ENCODE measurements around the gene CCDC169. TPM values are rescaled to one million over a fixed set of nuclear protein-coding genes. Genes with fewer than 3 reads are reported as not detected.

The CCDC169 gene
- total RNA-seq, 2 experiments from 2014 or later, result not detected

DNA sequence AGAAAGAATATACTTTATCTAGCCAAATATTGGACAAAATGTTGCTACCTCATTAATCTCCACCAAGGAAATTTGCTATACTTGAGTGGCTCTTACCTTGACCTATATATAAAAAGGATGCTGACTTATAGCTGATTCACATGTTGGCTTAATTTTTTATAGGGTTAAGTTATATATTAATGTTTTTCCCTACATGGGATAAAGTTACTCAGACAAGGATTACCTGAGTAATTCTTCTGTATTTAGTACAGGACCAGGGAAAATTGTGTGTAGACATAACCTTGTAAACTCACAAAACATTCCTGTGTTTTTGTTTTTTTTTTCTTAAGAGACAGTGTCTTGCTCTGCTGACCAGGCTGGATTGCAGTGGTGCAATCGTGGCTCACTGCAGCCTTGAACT lies 52.6 kb downstream of the CCDC169 start:
- Mint-ChIP-seq H3K4me3 (no peak overlapping the region), H3K9me3 (no peaks in the 10 kb centered on the region), H3K4me1 (ENCODE audit: low read depth) (no peaks in the 10 kb centered on the region), H3K27ac (no peak overlapping the region), H3K27me3 (no peaks in the 10 kb centered on the region), H3K36me3 (ENCODE audit: low read depth) (no peaks in the 10 kb centered on the region)
- intact Hi-C loops (cut with DNase I, micrococcal nuclease), result no loop called here
- Histone ChIP-seq H3K27ac (ENCODE audit: low read depth in 1 of 2, low read length in 2 of 2) (no peak overlapping the region), H3K36me3 (ENCODE audit: insufficient read depth, low read length) (no peaks in the 10 kb centered on the region), H3K4me1 (ENCODE audit: insufficient read depth, low read length) (no peaks in the 10 kb centered on the region), H3K9me3 (ENCODE audit: control insufficient read depth in 1 of 2, insufficient read depth in 1 of 2, low read length in 2 of 2) (no peaks in the 10 kb centered on the region), H3K27me3 (ENCODE audit: control insufficient read depth in 1 of 2, insufficient read depth in 2 of 2, low read length in 2 of 2) (no peaks in the 10 kb centered on the region), H3K4me3 (ENCODE audit: low read length) (no peak overlapping the region)
- DNase-seq, result no peak
- POLR2A ChIA-PET, result no interaction called here
- ATAC-seq (ENCODE audit: poor library complexity), result no peak
- TF ChIP-seq, protein P1, sequence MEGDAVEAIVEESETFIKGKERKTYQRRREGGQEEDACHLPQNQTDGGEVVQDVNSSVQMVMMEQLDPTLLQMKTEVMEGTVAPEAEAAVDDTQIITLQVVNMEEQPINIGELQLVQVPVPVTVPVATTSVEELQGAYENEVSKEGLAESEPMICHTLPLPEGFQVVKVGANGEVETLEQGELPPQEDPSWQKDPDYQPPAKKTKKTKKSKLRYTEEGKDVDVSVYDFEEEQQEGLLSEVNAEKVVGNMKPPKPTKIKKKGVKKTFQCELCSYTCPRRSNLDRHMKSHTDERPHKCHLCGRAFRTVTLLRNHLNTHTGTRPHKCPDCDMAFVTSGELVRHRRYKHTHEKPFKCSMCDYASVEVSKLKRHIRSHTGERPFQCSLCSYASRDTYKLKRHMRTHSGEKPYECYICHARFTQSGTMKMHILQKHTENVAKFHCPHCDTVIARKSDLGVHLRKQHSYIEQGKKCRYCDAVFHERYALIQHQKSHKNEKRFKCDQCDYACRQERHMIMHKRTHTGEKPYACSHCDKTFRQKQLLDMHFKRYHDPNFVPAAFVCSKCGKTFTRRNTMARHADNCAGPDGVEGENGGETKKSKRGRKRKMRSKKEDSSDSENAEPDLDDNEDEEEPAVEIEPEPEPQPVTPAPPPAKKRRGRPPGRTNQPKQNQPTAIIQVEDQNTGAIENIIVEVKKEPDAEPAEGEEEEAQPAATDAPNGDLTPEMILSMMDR (IDR thresholded peaks at IDR 0.05), result no peak
- CTCF ChIA-PET, result no interaction called here

DNA sequence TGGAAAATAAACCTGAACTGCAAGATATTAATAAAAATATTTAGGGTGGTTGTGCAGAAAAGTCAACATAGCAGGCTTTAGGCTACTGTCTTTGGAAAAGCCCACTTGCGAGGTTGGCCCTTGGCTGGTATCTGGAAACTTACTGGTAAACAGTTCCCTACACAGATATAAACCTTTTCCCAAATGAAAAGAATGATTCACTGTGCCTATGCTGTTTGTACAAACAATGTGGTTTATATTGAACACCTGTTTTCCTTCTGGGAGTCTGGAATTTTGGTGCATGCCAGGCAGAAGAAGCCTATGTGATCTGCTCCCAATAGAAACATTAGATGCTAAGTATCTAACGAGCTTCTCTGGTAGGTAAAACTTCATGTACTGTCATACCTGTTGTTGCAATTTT lies 53.5 kb downstream of the CCDC169 start:
- no peak overlapping the region for H3K27ac Mint-ChIP-seq
- TF ChIP-seq, protein P1 (IDR thresholded peaks at IDR 0.05), result no peak
- intact Hi-C loops (cut with DNase I, micrococcal nuclease), result no loop called here
- no peak overlapping the region for H3K27ac ChIP-seq (ENCODE audit: low read depth in 1 of 2, low read length in 2 of 2)
- ATAC-seq (ENCODE audit: poor library complexity), result no peak
- H3K4me1 Mint-ChIP-seq (ENCODE audit: low read depth), result no peaks in the 10 kb centered on the region
- H3K4me3 Mint-ChIP-seq, result no peak overlapping the region
- no peaks in the 10 kb centered on the region for H3K36me3 ChIP-seq (ENCODE audit: insufficient read depth, low read length)
- H3K9me3 Mint-ChIP-seq, result no peaks in the 10 kb centered on the region
- no peak overlapping the region for H3K4me3 ChIP-seq (ENCODE audit: low read length)
- ChIA-PET CTCF (no interaction called here), POLR2A (no interaction called here)
- H3K27me3 ChIP-seq (ENCODE audit: control insufficient read depth in 1 of 2, insufficient read depth in 2 of 2, low read length in 2 of 2), result no peaks in the 10 kb centered on the region
- H3K36me3 Mint-ChIP-seq (ENCODE audit: low read depth), result no peaks in the 10 kb centered on the region
- no peaks in the 10 kb centered on the region for H3K9me3 ChIP-seq (ENCODE audit: control insufficient read depth in 1 of 2, insufficient read depth in 1 of 2, low read length in 2 of 2)
- no peak for DNase-seq
- H3K27me3 Mint-ChIP-seq, result no peaks in the 10 kb centered on the region
- H3K4me1 ChIP-seq (ENCODE audit: insufficient read depth, low read length), result no peaks in the 10 kb centered on the region

DNA sequence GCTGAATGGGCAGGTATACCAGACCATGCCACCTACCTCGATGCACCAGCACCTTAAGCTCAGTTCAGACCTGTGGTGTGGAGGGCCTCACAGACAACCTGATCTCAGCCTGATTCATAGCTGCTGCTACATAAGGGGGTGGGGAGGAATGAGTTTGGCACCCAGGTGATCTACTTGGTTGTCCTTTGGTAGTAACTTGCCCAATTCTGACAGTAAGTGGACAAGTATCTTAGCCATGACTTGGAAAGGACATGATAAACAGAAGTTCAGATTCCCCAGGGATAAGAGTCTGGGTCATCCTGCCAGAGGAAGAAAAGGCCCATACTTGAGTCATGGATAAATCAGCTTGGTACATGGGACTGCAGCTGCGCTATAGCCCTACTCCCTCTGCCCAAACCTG lies 54.9 kb downstream of the CCDC169 start:
- CTCF ChIA-PET, result no interaction called here
- Histone ChIP-seq H3K27me3 (ENCODE audit: control insufficient read depth in 1 of 2, insufficient read depth in 2 of 2, low read length in 2 of 2) (no peaks in the 10 kb centered on the region), H3K4me3 (ENCODE audit: low read length) (no peak overlapping the region), H3K9me3 (ENCODE audit: control insufficient read depth in 1 of 2, insufficient read depth in 1 of 2, low read length in 2 of 2) (no peaks in the 10 kb centered on the region), H3K36me3 (ENCODE audit: insufficient read depth, low read length) (no peaks in the 10 kb centered on the region), H3K27ac (ENCODE audit: low read depth in 1 of 2, low read length in 2 of 2) (no peak overlapping the region), H3K4me1 (ENCODE audit: insufficient read depth, low read length) (no peaks in the 10 kb centered on the region)
- POLR2A ChIA-PET, result no interaction called here
- DNase-seq (no peak), ATAC-seq (ENCODE audit: poor library complexity) (no peak)
- Mint-ChIP-seq H3K27ac (no peak overlapping the region), H3K27me3 (no peaks in the 10 kb centered on the region), H3K9me3 (no peaks in the 10 kb centered on the region), H3K36me3 (ENCODE audit: low read depth) (no peaks in the 10 kb centered on the region), H3K4me3 (no peak overlapping the region), H3K4me1 (ENCODE audit: low read depth) (no peaks in the 10 kb centered on the region)
- intact Hi-C loops (cut with DNase I, micrococcal nuclease), result no loop called here
- TF ChIP-seq, protein P1 (IDR thresholded peaks at IDR 0.05), result no peak
